ENCODE results near the gene DPYSL5. TPM values are rescaled to one million over a fixed set of nuclear protein-coding genes. Genes with fewer than 3 reads are reported as not detected.
"Not testable (repeated sequence)": the region's sequence is repeated elsewhere in the genome, so short reads cannot be mapped to it uniquely, and the experiment has no call there.

DPYSL5 gene
- total RNA-seq, 1 donor from 2014 or later, result under 0.01 TPM

DNA sequence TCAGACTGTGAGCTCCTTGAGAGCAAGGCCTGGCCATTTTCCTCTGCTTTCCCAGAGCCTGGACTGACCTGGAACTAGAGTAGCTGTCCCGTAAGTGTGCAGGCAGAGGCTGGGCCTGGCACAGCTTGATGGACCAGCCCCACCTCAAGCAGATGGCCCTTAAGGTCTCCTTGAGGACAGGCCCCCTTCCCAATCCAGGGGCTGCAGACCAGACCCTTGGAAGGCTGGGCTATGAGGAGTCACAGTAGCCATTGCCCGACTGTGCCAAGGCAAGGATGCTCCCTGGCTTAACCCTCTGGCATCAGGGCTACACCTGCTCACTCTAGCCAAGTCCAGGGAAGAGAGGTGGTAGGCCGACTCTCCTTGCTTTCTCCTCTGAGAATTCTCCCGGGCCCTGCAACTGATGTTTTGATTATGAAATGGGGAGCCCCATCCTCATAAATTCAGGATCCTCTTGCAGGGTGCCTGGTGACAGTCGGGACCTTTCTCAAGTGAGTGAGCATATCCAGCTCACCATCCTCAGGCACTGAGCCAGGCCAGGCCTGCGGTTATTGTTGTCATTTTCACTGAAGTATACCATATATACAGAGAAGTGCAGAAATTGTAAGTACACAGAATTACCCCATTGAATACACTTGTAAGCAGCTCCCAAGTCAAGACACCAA, 51.7 kb downstream of the DPYSL5 start:
- DNase-seq (ENCODE audit: low read depth in 2 of 2), result no peak

DNA sequence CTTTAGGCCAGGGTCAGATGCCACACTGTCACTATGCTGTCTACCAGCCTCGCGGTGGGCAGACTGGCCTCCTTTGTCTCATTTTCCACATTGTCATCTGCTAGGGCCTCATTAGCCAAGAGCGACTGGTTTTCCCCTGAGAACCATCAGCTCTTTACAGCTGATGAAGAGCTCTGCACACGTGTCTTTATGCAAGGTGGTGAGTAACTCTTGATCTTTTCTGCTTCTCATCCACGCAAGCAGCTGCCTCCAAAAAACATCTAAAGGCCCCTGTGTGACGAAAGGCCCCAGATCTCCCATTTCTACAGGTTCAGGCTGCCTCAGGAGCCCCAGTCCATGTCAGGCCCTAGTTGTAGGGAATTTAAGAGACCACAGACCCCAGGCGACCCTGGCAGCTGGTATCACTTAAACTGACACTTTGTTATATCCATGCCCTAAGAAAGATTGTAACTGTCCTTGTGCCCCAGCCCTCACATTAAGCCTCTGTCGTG, 52.9 kb downstream of the DPYSL5 start:
- DNase-seq (ENCODE audit: low read depth in 2 of 2), result no peak

DNA sequence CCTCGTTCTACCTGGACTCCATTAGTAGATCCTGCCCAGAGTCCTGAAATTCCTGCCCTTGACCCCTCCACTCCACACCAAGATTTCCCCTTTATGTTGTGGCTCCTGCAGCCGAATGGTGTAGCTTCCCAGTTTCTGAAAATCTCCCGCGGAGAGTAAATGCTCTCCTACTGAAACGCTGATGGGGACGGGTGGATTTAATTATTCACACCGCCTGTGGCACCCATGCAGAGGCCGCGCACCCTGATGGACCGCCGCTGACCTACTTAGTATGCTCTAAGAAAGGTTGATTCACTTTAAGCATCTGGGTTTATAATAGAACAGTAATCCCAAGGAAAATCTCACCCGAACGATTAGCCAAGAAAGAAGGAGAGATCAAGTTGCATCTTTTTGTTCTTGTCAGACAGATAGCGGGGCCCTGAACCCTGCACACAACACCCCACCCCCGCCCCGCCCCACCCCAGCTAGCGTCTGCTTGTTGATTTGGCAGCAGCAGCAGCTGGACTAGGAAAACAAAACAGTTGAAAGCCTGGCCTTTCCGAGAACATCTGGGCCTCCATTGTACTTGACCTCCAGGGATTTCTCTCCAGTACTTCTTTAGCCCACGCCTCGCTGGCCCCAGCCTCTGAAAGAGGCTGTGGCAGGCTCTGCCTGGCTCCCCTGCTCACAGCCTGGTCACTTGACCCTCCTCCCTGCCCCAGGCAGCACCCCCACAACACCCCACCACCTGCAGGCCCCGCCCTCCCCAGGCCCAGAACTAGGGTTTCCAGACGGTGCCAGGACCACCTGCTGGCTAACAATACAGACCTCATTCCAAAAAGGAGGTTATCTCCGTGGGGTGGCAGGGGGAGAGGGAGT, 53.6 kb downstream of the DPYSL5 start:
- DNase-seq (ENCODE audit: low read depth in 2 of 2), result no peak

DNA sequence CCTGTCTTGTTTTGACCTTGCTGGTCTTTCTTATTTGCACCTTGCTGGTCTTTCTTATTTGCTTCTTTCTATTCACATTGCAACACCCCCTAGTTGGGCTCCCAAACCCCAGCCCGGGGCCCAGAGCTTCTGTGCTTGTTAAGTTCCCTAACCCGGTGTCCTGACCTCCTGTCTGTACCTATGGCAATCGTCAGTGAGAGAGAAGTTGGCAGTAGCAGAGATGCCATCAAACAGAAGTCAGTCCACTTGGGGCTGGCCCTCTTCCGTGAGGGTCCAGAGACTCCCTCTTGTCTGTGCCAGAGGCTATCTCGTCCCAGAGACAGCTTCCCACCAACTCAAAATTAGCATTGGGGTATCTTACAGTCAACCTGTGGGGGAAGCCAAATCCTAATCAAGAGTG, 55.7 kb downstream of the DPYSL5 start:
- DNase-seq (ENCODE audit: low read depth in 2 of 2), result no peak

DNA sequence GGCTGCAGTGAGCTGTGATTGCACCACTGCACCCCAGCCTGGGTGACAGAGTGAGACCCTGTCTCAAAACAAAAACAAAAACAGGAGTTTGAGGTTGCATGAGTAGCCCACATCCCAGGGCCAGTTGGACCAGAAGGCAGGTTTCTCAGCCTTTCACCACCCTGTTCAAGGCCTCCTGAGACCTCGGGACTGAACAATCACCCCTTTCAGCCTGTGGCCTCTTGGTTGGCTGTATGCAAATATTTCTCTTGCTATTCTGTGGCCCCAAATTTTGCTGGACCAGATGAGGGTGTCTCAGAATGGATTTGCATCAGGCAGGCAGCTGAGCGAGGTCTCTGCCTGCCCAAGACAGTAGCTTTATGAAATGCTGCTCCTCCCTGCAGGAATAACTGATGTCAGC, 56.9 kb downstream of the DPYSL5 start:
- no peak for DNase-seq (ENCODE audit: low read depth in 2 of 2)

DNA sequence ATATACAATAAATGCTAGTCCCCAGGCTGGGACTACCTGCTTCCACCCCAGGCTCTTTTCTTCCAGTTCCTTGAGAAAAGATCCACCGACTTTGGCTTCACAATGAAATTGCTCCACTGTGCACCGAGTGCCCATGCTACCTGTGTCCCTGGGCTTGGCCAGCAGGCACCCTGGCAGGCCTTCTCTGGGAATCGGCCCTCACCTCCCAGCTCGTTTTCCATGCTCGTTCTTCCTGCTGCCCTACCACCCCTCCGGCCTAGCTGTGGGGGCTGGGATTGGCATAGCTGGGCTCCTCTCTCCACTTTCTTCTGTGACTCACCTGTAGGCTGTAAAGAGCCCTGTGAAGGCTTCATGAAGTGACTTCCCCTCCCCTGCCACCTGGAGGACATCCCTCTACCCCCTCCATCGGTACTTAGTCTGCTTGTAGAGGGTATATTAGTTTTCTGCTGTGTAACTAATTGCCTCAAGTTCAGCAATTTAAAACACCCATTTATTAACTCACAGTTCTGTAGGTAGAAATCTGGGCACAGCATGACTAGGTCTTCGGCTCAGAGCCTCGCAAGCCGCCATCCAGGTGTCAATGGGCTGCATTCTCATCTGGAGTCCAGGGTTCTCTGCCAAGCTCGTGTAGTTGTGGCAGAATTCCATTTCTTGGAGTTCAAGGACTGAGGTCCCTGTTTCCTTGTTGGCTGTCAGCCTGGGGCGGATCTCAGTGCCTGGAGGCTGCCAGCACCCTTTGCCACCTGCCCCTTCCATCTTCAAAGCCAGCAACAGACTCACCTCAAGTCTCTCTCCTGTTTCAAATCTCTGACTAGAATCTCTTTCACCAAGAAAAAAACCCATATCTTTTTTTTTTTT, 57.6 kb downstream of the DPYSL5 start:
- no peak for DNase-seq (ENCODE audit: low read depth in 2 of 2)

DNA sequence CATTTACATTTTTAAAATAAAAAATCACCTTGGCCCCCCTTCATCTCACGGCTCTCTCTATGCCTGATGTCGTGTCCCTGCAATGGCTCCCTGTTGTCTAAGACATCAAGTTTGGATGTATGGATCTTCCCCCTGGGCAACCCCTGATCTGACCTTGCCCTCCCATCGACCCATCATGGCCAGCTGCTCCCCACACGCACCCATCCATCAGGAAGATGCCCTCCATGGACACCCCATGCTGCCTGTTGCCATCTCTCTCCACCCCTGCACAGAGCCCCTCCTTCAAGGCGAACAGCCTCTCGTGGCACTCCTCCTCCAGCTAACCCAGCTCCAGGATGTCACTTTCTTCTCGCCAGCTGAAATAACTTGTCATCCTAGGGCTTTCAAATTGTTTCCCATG, 59.5 kb downstream of the DPYSL5 start:
- DNase-seq (ENCODE audit: low read depth in 2 of 2), result no peak

DNA sequence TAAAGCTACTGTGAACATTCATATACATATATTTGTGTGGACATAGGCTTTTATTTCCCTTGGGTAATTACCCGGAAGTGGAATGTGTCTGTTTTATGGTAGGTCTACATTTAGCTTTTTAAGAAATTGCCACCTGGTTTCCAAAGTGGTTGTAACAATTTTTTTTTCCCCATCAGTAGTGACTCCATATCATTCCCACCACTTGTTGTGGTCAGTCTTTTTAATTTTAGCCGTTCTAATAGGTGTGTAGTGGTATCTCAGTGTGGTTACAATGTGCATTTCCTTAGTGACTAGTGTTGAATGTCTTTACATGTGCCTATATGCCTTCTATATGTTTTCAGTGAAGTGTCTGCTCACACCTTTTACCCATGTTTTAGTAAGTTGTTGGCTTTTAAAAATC, 62.2 kb downstream of the DPYSL5 start:
- DNase-seq (ENCODE audit: low read depth in 2 of 2), result no peak

DNA sequence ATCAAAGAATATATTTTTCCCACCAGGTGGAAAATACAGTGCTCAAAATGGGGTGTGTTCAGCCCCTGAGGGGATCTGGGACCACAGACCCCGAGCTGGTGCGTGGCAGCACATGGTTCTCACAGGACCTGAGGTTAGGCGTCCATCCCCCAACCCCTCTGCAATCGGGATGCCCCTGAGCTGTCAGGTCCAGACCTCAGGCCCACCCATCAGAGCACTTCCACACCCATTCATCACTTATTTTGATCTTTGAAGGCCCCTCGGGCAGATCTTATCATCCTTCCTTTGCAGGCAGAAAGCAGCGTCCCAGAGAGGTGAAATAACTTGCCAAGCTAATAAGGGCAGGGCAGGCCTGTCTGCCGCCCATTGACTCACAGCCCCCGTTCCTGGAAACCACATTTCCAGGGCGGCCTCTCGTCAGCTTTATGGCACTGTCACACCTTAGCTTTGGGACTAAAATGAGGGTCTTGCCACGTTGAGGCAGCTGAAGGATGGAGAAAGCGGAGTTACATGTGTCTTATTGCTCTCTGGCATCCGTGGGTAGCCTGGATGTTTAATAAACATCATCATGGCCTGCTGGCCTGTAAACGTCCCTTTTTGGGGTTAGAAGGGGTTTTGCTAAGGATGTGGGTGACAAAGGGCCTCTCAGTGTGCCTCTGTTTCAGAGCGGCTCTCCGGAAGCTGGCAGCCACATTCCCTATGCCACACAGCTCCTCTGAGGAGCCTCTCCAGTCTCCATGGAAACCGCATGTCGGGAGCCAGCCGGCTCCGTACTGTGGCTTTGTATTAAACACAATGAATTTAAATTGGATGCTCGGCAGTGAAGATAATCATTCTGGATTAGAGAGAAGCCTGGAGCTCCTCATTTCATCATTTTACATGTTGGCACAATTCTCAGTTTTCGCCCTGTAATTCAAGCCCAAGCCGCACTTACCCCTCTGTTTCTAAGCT, 64.3 kb downstream of the DPYSL5 start:
- no peak for DNase-seq (ENCODE audit: low read depth in 2 of 2)

DNA sequence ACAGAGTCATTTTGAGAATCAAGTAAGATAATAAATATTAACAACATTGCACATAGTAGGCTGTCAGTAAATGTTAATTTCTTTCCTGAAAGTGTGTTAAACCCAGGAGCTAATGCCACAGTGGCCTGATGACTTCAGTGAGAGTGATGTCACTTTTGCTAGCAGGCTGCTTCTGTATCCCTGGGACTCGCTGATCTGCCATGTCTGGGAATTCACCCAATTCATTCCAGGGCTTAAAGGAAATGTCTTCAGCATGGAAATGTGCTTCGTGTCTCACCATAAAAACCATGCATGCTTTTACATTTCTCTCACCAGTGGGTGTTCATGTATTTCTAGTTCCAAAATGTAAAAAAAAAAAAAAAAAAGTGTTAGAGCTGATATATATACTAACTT, 65.7 kb downstream of the DPYSL5 start:
- no peak for DNase-seq (ENCODE audit: low read depth in 2 of 2)

DNA sequence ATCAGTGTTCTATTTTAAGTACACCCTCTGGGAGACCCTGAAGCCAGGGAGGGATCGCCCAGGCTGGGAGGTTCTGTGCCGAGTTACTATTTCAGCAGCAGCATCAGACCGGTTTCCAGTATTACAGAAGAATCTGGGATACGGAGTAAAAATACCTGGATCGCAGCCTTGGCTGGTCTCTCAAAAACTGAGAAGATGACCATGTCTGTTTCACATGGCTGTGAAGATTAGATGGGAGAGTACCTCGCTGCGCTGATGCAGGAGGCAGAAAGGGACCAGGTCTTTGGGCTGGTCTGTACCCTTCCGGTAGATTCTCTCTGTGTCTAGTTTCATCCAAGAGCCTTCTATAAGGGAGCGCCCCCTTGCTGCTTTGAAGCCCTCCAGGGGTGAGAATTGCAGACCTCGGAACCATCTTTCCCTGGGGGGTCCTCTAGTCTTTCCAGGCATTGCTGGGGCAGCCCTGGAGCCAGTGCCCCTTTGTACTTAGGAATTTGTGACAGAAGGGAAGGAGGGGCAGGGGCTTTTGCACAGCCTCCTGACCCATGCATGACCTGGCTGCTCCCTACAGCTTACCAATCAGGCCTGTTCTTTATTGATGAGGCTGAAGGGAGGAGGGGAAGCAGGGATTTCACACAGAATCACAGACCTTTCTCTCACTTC, 66.2 kb downstream of the DPYSL5 start:
- no peak for DNase-seq (ENCODE audit: low read depth in 2 of 2)

DNA sequence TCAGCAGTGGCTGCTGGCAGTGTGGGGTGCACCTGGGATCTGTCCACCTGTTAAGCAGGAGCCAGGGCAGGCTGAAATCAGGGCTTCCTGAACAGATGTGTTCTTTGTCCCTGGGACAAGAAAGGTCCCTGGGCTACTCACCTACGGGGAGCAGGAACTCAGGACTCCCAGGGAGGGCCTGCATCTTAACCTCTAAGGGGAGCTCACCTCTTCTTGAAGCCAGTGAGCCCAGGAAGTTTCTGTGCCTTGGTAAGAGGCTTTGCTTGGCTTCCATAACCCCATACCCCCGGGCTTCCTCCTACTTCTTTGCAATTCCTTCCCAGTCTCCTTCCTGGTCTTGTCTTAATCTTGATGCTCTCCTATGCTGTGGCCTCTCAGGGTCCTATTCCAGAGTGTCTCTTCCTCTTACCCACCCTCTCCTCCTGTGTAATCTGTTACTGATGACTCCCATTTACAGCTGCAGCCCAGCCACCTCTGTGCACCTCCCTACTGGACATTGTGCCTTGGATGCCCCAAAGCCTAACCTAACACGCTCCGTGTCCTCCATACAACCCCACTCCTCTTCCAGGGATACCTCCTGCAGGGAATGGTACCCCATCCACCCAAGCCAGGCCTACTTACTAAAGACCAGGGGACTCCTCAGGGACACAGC, 66.9 kb downstream of the DPYSL5 start:
- DNase-seq (ENCODE audit: low read depth in 2 of 2), result no peak

DNA sequence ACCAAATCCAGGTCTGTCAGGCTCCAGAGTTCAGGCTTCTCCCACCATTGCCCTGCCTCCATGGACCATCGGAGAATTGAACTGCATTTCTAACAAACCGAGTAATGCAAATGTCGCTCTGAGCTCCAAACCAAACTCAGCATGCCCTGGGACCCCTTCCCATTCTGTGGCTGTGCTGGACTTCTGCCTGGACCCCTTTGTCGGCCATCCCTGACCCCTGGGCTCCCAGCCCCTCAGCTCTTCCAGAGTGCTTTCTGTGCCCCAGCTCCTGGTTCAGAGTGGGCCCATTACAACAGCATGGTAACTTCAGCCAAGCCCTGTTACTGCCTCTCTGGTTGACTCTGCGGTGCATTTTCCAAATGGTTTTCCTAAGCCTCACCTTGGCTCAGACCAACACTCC, 67.4 kb downstream of the DPYSL5 start:
- DNase-seq (ENCODE audit: low read depth in 2 of 2), result no peak

DNA sequence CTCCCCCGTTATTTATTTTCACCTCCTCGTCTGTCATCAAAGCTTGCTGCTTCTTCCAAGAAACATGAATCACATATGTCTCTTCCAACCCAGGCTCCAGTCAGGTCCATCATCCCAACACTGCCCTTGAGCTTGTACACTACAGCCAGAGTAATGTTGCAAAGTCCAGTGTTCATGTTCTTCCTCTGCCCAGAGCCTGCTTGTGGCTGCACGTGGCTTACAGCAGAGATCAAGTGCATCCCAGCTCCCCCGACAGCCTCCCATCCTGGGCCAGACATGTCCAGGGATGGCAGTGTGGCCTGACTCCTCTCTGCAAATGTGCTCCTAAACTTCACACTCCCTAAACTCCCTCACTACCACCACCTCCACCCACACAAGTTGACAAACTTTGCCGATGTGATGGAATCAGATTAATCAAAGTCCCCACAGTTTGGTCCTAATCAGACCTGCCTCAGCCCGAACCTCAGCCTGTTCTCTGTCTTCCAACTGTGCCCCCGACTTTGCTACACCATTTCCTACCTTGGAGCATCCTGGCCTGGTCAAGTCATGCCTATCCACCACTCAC, 68.3 kb downstream of the DPYSL5 start:
- no peak for DNase-seq (ENCODE audit: low read depth in 2 of 2)

DNA sequence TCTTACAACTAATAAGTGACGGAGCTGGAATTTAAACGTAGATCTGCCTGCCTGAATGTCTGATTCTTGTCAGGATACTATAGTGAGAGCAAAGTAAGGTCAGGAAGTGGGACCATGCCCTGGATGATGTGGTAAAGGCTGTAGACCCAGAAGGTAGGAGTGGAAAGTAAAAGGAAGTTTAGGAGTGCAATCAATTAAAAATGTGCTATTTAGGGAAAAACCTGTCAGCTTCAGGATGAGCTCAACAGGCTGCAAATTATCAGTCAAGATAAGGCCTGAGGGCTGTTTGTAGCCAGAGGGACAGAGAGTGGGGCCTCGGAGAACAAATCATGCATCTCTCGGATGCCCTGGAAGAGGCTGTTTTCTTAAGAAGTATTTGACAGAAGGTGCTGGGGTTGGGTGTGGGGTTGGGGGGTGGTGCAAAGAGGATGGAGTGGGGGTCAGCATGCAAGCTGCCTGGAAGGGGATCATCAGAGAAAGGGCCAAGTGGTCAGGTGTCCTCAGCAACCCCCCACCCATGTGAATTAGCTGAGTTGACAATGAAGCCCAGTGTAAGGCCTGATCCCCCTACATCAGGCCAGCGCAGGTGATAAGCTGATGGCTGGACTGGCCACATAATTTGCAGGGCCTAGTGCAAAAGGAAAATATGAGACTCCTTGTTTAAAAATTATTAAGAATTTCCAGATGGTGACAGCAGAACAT, 69.4 kb downstream of the DPYSL5 start:
- DNase-seq (ENCODE audit: low read depth in 2 of 2), result no peak

DNA sequence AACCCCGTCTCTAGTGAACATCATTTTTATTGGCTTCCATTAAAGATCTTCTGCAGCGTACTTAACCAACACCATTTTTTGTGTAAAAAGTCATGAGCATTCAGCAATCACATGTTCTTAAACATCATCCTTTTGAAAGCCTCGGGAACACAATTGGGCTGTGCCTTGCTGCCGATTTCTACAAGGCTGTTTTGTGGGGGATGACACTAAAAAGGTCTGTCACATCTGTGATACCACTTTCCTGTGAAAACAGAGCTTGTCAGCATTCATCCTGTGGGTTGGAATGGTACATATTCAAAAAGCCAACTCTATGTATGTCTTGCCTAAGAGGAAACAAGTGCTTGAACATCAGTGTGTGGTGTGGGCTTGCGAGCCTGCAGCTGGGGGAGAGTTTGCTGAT, 73.4 kb downstream of the DPYSL5 start:
- DNase-seq (ENCODE audit: low read depth in 2 of 2), result no peak

DNA sequence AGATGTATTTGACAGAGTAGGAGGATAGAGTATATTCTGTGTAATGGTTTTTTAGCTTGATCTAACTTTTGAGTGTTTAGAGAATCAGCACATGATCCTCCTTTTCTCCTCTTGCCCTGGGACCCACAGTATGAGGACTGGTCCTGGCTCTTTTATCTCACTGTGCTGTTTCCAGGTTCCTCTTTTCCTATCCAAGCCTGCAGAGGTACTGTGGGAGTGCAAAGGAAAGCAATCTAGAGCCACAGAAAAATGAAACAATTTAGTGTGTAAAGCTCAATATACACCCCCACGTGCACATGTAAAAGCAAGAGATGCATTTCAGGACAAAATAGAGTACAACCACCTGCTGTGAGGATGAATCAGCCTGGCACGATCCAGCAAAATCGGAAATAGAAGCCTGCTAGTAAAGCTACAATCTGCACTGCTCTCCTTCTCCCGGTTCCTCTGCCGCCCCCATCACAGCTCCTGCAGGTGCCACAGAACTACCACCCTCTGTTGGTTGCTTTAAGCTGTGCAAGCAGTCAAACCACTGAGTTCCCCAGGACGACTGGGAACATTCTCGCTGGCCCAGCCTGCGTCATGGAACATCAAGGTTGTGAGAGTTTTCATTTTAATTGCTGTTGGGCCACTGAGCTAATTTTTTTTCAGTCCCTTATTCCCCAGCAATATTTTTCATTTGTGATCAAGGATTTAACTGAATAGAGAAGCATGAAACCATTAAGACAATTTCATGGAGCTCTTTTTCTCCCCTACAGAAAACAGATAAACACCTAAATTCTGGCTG, 74.7 kb downstream of the DPYSL5 start:
- peak; percentile 40 to 59 for DNase-seq (ENCODE audit: low read depth in 2 of 2)

DNA sequence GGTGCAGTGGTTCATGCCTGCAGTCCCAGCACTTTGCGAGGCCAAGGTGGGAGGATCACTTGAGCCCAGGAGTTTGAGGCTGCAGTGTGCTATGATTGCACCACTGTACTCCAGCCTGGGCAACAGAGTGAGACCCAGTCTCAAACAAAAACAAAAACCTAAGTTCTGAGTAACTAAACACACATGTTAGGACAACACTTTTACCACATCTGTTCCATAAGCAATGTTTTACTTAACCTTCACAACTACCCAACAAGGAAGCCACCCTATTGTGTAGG, 75.2 kb downstream of the DPYSL5 start:
- not testable (repeated sequence) for DNase-seq (ENCODE audit: low read depth in 2 of 2)

Data from dermis microvascular lymphatic vessel endothelial cell (primary cell).